ENCODE measurements around the gene RBPJ. TPM values are rescaled to one million over a fixed set of nuclear protein-coding genes. Genes with fewer than 3 reads are reported as not detected.

RBPJ gene
- total and polyA plus RNA-seq, 7 donors = 10.6 to 44.4 (median 28.8) TPM

DNA sequence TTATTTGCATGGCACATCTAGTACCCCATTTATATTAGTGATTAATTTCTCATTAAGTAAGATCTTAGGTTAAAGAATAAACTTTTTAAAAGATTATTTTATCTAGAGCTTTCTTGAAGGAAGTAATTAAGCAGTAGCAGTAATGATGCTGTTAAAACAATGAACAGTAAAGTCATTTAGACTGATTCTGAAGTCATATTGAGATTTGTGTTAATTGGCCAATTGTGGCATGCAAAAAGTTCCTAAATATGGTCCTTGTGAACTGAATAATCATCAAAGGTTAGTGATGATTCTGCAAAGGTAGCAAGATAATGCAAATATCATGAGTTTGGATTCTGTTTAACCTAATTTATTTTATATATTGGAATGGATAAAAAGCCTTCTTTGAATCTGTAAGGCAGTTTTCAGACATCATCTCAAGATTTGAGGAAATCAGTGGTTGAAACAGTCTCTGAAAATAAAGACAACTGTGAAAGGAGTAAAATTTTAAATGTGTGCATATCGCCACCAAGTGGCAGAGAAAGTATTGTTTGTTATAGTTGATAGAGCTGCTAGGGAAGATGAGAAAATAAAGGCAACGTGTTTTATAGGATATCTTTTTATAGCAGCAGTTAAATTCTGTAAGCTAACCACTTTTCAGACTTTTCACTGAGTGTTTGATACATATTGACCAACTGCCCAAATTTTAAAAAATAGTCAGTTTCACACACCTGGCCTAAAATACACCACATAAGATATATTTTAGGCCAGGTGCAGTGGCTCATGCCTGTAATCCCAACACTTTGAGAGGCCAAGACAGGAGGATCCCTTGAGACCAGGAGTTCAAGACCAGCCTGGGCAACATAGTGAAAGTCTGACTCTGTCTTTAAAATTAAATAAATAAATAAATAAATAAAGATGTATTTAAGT is 89.8 kb downstream of the RBPJ start:
- TF ChIP-seq, protein P1, sequence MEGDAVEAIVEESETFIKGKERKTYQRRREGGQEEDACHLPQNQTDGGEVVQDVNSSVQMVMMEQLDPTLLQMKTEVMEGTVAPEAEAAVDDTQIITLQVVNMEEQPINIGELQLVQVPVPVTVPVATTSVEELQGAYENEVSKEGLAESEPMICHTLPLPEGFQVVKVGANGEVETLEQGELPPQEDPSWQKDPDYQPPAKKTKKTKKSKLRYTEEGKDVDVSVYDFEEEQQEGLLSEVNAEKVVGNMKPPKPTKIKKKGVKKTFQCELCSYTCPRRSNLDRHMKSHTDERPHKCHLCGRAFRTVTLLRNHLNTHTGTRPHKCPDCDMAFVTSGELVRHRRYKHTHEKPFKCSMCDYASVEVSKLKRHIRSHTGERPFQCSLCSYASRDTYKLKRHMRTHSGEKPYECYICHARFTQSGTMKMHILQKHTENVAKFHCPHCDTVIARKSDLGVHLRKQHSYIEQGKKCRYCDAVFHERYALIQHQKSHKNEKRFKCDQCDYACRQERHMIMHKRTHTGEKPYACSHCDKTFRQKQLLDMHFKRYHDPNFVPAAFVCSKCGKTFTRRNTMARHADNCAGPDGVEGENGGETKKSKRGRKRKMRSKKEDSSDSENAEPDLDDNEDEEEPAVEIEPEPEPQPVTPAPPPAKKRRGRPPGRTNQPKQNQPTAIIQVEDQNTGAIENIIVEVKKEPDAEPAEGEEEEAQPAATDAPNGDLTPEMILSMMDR (IDR thresholded peaks at IDR 0.05) = peak; percentile 74
- ATAC-seq = peak; percentile 46 to 85 (median 59)
- WGBS, 3 donors = 5 to 15% (median 8%) methylated on average over 2 of the region's 2 CpGs

DNA sequence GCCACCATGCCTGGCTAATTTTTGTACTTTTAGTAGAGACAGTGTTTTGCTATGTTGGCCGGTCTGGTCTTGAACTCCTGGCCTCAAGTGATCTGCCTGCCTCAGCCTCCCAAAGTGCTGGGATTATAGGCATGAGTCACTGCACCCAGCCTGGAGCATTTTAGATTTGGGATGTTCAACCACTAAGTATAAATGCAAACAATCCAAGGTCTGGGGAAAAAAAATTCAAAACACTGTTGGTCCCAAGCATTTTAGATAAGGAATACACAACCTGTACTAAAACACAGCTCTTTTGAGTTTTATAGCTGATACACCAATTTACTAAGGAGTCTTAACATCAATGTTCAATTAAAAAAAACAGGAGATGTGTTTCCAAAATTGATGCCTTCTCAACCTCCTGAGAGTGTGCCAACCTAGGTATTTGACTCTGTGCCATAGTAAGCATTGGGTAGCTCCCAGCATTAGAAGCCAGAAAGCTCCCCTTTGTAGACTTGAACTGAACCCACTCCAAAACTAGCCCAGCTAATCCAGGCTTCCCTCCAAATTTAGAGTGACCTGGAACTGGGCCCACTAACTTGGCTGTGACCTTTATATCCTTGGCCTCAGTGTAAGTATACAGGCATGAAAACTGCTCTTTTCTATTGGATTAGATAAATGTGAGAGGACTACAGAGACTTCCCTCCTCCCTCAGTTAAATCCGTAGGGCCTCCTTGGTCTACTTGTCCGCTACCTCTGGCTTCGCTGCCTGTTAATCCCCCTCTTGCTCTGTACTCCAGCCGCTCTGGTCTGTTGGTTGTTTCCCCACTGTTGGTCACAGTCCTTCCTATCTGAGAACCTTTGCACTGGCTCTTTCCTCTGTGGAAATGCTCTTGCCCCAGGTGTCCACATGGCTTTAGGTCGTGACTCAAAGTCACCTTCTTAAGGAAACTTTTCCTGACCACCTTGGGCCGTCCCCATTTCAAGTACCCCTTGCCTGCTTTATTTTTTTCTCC is 91.9 kb downstream of the RBPJ start:
- TF ChIP-seq, protein P1 (IDR thresholded peaks at IDR 0.05) = no peak
- ATAC-seq (peak; percentile 25 to 59 (median 47)), DNase-seq (no peak)
- Histone ChIP-seq H3K4me1 (peaks cover 15% of the 10 kb centered on the region), H3K4me3 (no peak overlapping the region), H3K36me3 (ENCODE audit: insufficient read depth in 1 of 2, low read depth in 1 of 2) (peaks cover 2 to 24% of the 10 kb centered on the region in 2 donors), H3K27me3 (ENCODE audit: insufficient read depth in 3 of 3, low read length in 2 of 3) (no peaks in the 10 kb centered on the region), H3K27ac (peak overlapping the region; percentile 24), H3K9me3 (no peaks in the 10 kb centered on the region)
- intact Hi-C loops (cut with DNase I) = loop anchor here (5.0 to 10.0 kb wide), 3 partner anchors 330 to 488 kb away; no protein-coding TSS in a partner anchor
- WGBS, 3 donors = 38 to 62% (median 42%) methylated on average over 7 of the region's 7 CpGs

More for the DNA sequence above, 89.8 kb downstream of the RBPJ start:
- intact Hi-C loops (cut with DNase I) = loop anchor here (2.0 to 10.0 kb wide), 5 partner anchors 82 to 486 kb away; no protein-coding TSS in a partner anchor
- peaks cover 0 to 26% of the 10 kb centered on the region in 2 donors for H3K36me3 ChIP-seq (ENCODE audit: insufficient read depth in 1 of 2, low read depth in 1 of 2)
- peaks cover 15% of the 10 kb centered on the region for H3K4me1 ChIP-seq
- no peak overlapping the region for H3K4me3 ChIP-seq
- no peak for DNase-seq
- H3K27ac ChIP-seq = no peak overlapping the region
- H3K27me3 ChIP-seq (ENCODE audit: insufficient read depth in 3 of 3, low read length in 2 of 3) = no peaks in the 10 kb centered on the region
- H3K9me3 ChIP-seq = no peaks in the 10 kb centered on the region

DNA sequence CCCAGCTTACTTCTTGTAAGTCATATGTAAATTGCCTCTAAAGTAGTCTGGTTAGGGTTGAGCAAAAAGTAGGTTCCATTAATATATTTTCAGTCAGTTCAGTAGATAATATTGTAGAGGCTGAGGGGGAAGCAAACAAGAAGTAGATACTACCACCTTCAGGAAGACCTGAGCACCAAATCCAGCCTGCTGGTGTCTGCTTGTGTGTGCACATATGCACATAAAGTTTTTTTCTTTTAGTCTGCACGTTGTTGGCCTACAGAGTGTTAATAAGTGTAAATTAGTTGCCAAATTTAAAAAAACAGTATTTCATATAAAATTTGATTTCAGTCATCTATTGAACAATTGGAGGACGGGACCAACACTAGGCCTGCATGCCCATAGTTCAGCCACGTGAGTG is 92.8 kb downstream of the RBPJ start:
- DNase-seq = no peak
- H3K27me3 ChIP-seq (ENCODE audit: insufficient read depth in 3 of 3, low read length in 2 of 3) = no peaks in the 10 kb centered on the region
- no peaks in the 10 kb centered on the region for H3K9me3 ChIP-seq
- 82 to 88% (median 87%) methylated on average over 3 of the region's 3 CpGs for WGBS, 3 donors
- TF ChIP-seq, protein P1 (IDR thresholded peaks at IDR 0.05) = no peak
- no peak overlapping the region for H3K4me3 ChIP-seq
- no peak for ATAC-seq
- intact Hi-C loops (cut with DNase I) = loop anchor here (5.0 to 10.0 kb wide), 3 partner anchors 331 to 489 kb away; no protein-coding TSS in a partner anchor
- H3K36me3 ChIP-seq (ENCODE audit: insufficient read depth in 1 of 2, low read depth in 1 of 2) = peaks cover 2 to 16% of the 10 kb centered on the region in 2 donors
- H3K27ac ChIP-seq = no peak overlapping the region
- peaks cover 15% of the 10 kb centered on the region for H3K4me1 ChIP-seq

DNA sequence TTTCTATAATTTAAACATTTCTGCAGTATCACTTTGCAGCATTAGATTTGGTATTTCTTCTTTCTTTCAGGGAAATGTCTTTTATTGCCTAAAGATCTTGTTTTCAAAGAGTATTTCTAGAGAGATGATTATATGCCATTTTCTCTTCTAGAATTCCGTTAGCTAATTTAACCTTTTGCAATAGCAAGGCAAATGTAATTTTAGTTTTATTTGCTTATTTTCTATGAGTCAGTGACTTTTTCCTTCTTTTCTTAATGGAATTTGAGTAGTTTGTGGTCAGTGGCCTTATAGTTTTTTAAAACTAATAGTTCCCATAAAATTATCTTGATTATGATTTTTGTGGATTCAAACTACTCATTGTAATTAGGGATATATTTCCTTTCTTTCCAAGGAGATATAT is 97.3 kb downstream of the RBPJ start:
- intact Hi-C loops (cut with DNase I) = loop anchor here (10.0 kb wide), 1 partner anchor 493 kb away; no protein-coding TSS in a partner anchor
- no peak overlapping the region for H3K4me3 ChIP-seq
- no peaks in the 10 kb centered on the region for H3K9me3 ChIP-seq
- TF ChIP-seq, protein P1 (IDR thresholded peaks at IDR 0.05) = no peak
- DNase-seq (no peak), ATAC-seq (no peak)
- peaks cover 14% of the 10 kb centered on the region for H3K4me1 ChIP-seq
- H3K27me3 ChIP-seq (ENCODE audit: insufficient read depth in 3 of 3, low read length in 2 of 3) = no peaks in the 10 kb centered on the region
- no peak overlapping the region for H3K27ac ChIP-seq
- WGBS, 3 donors = 89 to 93% (median 91%) methylated on average over 1 of the region's 1 CpG
- H3K36me3 ChIP-seq (ENCODE audit: insufficient read depth in 1 of 2, low read depth in 1 of 2) = peaks cover 2 to 28% of the 10 kb centered on the region in 2 donors

All from psoas muscle (tissue), 8 donors.